ENCODE measurements around the gene HEBP2. TPM values are rescaled to one million over a fixed set of nuclear protein-coding genes. Genes with fewer than 3 reads are reported as not detected.
"Not testable (repeated sequence)": the region's sequence is repeated elsewhere in the genome, so short reads cannot be mapped to it uniquely, and the experiment has no call there.

Gene HEBP2
- total RNA-seq, 1 donor from 2014 or later = 42.5 TPM

DNA sequence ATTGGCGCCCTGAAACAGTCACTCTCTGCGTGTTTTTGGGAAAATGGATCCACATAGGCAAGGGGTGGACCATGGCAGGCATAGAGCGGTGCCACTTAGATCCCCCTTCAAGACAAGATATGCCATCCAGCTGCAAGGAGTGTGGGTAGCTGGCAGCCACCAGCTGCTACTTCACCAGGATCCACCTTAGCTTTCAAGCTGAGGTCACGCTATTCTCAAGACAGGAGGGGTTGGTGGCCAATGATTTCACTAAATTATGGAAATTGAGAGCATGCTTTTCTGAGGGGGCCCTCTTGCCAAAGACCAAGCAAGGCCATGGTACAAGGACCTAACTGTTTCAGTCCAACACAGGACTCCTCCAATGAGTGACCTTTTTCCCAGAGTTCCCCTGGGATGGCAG, 16.3 kb downstream of the HEBP2 start:
- Mint-ChIP-seq H3K9me3 (ENCODE audit: low read depth) (peaks cover 5% of the 10 kb centered on the region), H3K4me1 (ENCODE audit: low read depth) (peaks cover 5% of the 10 kb centered on the region), H3K36me3 (ENCODE audit: low read depth) (peaks cover 8% of the 10 kb centered on the region), H3K27me3 (ENCODE audit: low read depth) (no peaks in the 10 kb centered on the region), H3K4me3 (ENCODE audit: unreplicated experiment) (no peak overlapping the region), H3K27ac (ENCODE audit: unreplicated experiment) (no peak overlapping the region)
- no peak for DNase-seq (ENCODE audit: low spot score)
- TF ChIP-seq, protein P1, sequence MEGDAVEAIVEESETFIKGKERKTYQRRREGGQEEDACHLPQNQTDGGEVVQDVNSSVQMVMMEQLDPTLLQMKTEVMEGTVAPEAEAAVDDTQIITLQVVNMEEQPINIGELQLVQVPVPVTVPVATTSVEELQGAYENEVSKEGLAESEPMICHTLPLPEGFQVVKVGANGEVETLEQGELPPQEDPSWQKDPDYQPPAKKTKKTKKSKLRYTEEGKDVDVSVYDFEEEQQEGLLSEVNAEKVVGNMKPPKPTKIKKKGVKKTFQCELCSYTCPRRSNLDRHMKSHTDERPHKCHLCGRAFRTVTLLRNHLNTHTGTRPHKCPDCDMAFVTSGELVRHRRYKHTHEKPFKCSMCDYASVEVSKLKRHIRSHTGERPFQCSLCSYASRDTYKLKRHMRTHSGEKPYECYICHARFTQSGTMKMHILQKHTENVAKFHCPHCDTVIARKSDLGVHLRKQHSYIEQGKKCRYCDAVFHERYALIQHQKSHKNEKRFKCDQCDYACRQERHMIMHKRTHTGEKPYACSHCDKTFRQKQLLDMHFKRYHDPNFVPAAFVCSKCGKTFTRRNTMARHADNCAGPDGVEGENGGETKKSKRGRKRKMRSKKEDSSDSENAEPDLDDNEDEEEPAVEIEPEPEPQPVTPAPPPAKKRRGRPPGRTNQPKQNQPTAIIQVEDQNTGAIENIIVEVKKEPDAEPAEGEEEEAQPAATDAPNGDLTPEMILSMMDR (IDR thresholded peaks at IDR 0.05) = no peak

DNA sequence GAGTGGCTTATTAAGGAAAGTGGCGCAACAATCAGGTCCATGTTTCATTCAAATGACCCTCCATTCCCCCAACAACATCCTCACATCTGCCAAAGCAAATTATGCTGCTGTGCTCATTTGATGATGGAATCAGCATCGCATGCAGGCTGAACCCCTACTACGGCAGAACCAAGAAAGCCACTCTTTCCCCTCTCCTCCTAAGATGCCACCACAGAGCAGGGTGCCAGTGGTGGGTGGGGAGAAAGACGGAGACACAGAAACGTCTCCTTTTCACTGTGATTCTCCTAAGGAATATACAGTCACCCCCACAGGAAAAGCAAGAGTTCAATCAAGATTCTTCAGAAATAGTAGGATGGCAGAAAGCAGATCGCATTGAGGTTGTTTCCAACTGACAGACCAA, 17.1 kb downstream of the HEBP2 start:
- DNase-seq (ENCODE audit: low spot score) = no peak

DNA sequence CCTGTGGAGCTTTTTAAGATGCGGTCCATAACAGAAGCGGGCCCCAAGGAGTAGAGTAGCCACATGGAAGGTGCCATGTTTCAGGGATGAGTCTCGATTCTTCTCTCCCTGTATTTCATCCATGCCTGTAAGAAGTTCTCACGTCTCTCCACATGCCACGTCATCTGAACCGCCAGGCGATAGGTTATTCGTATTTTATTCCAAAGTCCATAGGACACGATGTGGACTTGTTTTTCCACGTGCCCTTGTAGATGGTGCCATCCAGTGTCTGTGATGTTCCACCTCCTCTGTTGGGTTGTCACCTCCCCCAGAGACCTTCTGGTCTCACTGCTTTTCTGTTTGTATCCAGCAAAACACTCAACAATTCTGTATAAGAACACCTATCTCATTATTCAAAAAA, 17.6 kb downstream of the HEBP2 start:
- peaks cover 8% of the 10 kb centered on the region for H3K36me3 Mint-ChIP-seq (ENCODE audit: low read depth)
- peaks cover 5% of the 10 kb centered on the region for H3K4me1 Mint-ChIP-seq (ENCODE audit: low read depth)
- no peak for DNase-seq (ENCODE audit: low spot score)
- H3K9me3 Mint-ChIP-seq (ENCODE audit: low read depth) = peaks cover 5% of the 10 kb centered on the region
- H3K27ac Mint-ChIP-seq (ENCODE audit: unreplicated experiment) = no peak overlapping the region
- no peaks in the 10 kb centered on the region for H3K27me3 Mint-ChIP-seq (ENCODE audit: low read depth)
- TF ChIP-seq, protein P1 (IDR thresholded peaks at IDR 0.05) = no peak
- H3K4me3 Mint-ChIP-seq (ENCODE audit: unreplicated experiment) = no peak overlapping the region

More for the DNA sequence above, 17.1 kb downstream of the HEBP2 start:
- Mint-ChIP-seq H3K9me3 (ENCODE audit: low read depth) (peaks cover 5% of the 10 kb centered on the region), H3K27me3 (ENCODE audit: low read depth) (no peaks in the 10 kb centered on the region), H3K4me3 (ENCODE audit: unreplicated experiment) (no peak overlapping the region), H3K4me1 (ENCODE audit: low read depth) (peaks cover 5% of the 10 kb centered on the region), H3K27ac (ENCODE audit: unreplicated experiment) (no peak overlapping the region), H3K36me3 (ENCODE audit: low read depth) (peaks cover 8% of the 10 kb centered on the region)
- TF ChIP-seq, protein P1 (IDR thresholded peaks at IDR 0.05) = no peak

DNA sequence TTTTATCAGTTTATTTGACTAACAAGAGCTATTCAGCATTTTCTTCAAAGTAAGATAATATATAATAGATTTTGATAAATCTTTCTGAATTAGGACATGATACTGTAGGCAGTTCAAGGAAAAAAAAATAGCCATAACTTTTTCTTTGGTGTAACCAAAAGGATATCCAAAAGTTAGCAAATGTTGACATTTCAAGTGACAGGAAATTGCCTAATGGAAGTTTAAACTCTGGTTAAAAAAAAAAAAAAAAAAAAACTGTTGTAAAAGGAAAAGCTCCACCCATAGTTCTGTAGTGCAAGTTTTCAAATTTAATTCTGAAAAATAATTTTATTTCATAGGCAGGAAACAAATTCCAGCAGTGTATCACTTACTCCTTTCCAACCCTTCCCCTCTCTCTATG, 18.8 kb downstream of the HEBP2 start:
- H3K4me3 Mint-ChIP-seq (ENCODE audit: unreplicated experiment) = no peak overlapping the region
- peaks cover 8% of the 10 kb centered on the region for H3K36me3 Mint-ChIP-seq (ENCODE audit: low read depth)
- H3K4me1 Mint-ChIP-seq (ENCODE audit: low read depth) = peaks cover 5% of the 10 kb centered on the region
- no peaks in the 10 kb centered on the region for H3K27me3 Mint-ChIP-seq (ENCODE audit: low read depth)
- H3K27ac Mint-ChIP-seq (ENCODE audit: unreplicated experiment) = no peak overlapping the region
- no peak for DNase-seq (ENCODE audit: low spot score)
- TF ChIP-seq, protein P1 (IDR thresholded peaks at IDR 0.05) = no peak
- H3K9me3 Mint-ChIP-seq (ENCODE audit: low read depth) = peaks cover 5% of the 10 kb centered on the region

DNA sequence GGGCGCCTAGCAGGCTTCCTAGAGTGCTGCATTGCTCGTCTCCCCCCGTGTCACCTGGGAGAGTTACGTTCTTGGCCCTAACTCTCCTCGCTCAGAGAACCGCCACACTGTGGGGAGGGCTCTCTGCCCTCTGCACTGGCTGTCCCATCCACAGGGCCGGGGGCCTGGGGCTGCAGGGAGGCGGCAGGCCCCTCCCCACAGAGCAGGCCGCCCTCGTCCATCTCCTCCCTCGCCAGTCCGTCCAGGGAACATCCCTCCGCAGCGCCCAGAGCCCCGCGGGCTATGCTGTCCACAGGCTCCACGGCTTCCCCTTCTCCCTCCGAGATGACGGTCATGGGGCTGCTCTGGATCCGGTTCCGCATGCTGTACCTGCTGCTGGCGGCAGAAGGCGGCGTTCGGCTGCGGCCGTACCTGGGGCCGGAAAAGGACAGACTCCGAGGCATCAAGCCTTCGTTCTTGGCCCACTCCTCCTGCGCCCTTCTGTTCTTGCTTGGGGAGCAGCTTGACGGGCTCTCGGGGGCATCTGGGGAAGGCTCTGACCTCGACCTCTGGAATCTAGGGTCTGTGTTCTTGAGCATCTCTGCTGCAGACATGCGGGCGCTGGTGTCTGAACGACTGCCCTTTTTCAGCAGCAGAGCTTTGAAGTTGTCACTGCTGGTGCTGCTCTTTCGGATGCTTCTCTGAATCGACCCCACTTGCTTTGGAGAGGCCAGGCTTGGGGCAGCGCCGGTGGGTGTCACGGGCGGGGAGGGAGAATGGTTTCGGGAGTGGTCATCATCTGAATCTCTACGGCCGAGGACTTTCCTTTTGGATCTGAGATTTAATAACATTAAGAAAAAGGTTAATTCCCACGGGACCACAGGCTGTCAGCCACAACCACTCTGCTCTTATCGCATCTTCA, 20.2 kb downstream of the HEBP2 start:
- H3K36me3 Mint-ChIP-seq (ENCODE audit: low read depth) = peaks cover 5% of the 10 kb centered on the region
- H3K27ac Mint-ChIP-seq (ENCODE audit: unreplicated experiment) = no peak overlapping the region
- DNase-seq (ENCODE audit: low spot score) = no peak
- no peaks in the 10 kb centered on the region for H3K27me3 Mint-ChIP-seq (ENCODE audit: low read depth)
- TF ChIP-seq, protein P1 (IDR thresholded peaks at IDR 0.05) = no peak
- no peaks in the 10 kb centered on the region for H3K9me3 Mint-ChIP-seq (ENCODE audit: low read depth)
- H3K4me3 Mint-ChIP-seq (ENCODE audit: unreplicated experiment) = no peak overlapping the region
- peaks cover 5% of the 10 kb centered on the region for H3K4me1 Mint-ChIP-seq (ENCODE audit: low read depth)

DNA sequence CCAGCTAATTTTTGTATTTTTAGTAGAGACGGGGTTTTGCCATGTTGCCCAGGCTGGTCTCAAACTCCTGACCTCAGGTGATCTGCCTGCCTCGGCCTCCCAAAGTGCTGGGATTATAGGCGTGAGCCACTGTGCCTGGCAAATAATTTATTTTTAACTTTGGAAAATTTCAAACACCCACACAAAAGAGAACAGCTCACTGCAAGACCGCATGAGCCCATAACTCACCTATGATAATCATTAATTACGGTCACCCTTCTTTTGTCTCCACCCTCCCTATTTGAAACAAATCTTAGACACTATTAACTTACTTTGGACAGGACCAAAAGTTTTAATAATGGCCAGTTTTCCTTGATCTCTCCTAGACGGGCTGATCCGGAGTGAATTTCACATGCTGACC, 21.2 kb downstream of the HEBP2 start:
- not testable (repeated sequence) for H3K4me1 Mint-ChIP-seq (ENCODE audit: low read depth); H3K4me3 Mint-ChIP-seq (ENCODE audit: unreplicated experiment); H3K36me3 Mint-ChIP-seq (ENCODE audit: low read depth); H3K27me3 Mint-ChIP-seq (ENCODE audit: low read depth); H3K9me3 Mint-ChIP-seq (ENCODE audit: low read depth); DNase-seq (ENCODE audit: low spot score); H3K27ac Mint-ChIP-seq (ENCODE audit: unreplicated experiment)

Data from chondrocyte (in vitro differentiated cells).